ENCODE results near the gene COL4A2. TPM values are rescaled to one million over a fixed set of nuclear protein-coding genes. Genes with fewer than 3 reads are reported as not detected.

The COL4A2 gene
- total RNA-seq, 1 donor from 2014 or later, result 511 TPM

- Histone ChIP-seq H3K4me1 (ENCODE audit: control insufficient read depth in 3 of 3, insufficient read depth in 3 of 3, low read length in 3 of 3) (peaks cover 16 to 43% (median 29%) of the 10 kb centered on the region in 3 donors), H3K27me3 (ENCODE audit: control insufficient read depth in 3 of 3, insufficient read depth in 3 of 3, low read length in 3 of 3) (no peaks in the 10 kb centered on the region), H3K9ac (ENCODE audit: low read depth in 1 of 3, low read length in 3 of 3) (no peak overlapping the region), H3K36me3 (ENCODE audit: control insufficient read depth in 3 of 3, insufficient read depth in 3 of 3, low read length in 3 of 3) (no peaks in the 10 kb centered on the region), H3K4me3 (ENCODE audit: low read length in 3 of 3) (peak overlapping the region in 1 of 3 donors; percentile 15), H3K27ac (ENCODE audit: low read depth, low read length) (peak overlapping the region; percentile 30), H3K9me3 (ENCODE audit: control insufficient read depth in 3 of 3, low read length in 3 of 3) (no peaks in the 10 kb centered on the region)
Observed at GRCh38 chr13:110405597-110406450, 98.7 kb downstream of the COL4A2 start.

- Histone ChIP-seq H3K4me3 (ENCODE audit: low read length in 3 of 3) (no peak overlapping the region), H3K9ac (ENCODE audit: low read depth in 1 of 3, low read length in 3 of 3) (no peak overlapping the region), H3K27me3 (ENCODE audit: control insufficient read depth in 3 of 3, insufficient read depth in 3 of 3, low read length in 3 of 3) (no peaks in the 10 kb centered on the region), H3K9me3 (ENCODE audit: control insufficient read depth in 3 of 3, low read length in 3 of 3) (no peaks in the 10 kb centered on the region), H3K36me3 (ENCODE audit: control insufficient read depth in 3 of 3, insufficient read depth in 3 of 3, low read length in 3 of 3) (no peaks in the 10 kb centered on the region), H3K27ac (ENCODE audit: low read depth, low read length) (peak overlapping the region; percentile 62), H3K4me1 (ENCODE audit: control insufficient read depth in 3 of 3, insufficient read depth in 3 of 3, low read length in 3 of 3) (peaks cover 27 to 50% (median 39%) of the 10 kb centered on the region in 3 donors)
Observed at GRCh38 chr13:110407021-110407420, 99.9 kb downstream of the COL4A2 start.

- H3K9me3 ChIP-seq (ENCODE audit: control insufficient read depth in 3 of 3, low read length in 3 of 3), result no peaks in the 10 kb centered on the region
- H3K4me3 ChIP-seq (ENCODE audit: low read length in 3 of 3), result no peak overlapping the region
- peaks cover 30 to 54% (median 44%) of the 10 kb centered on the region in 3 donors for H3K4me1 ChIP-seq (ENCODE audit: control insufficient read depth in 3 of 3, insufficient read depth in 3 of 3, low read length in 3 of 3)
- H3K36me3 ChIP-seq (ENCODE audit: control insufficient read depth in 3 of 3, insufficient read depth in 3 of 3, low read length in 3 of 3), result no peaks in the 10 kb centered on the region
- no peak overlapping the region for H3K9ac ChIP-seq (ENCODE audit: low read depth in 1 of 3, low read length in 3 of 3)
- H3K27me3 ChIP-seq (ENCODE audit: control insufficient read depth in 3 of 3, insufficient read depth in 3 of 3, low read length in 3 of 3), result no peaks in the 10 kb centered on the region
- peak overlapping the region; percentile 62 for H3K27ac ChIP-seq (ENCODE audit: low read depth, low read length)
Observed at GRCh38 chr13:110407531-110407930, 100.4 kb downstream of the COL4A2 start.

- peak overlapping the region; percentile 62 for H3K27ac ChIP-seq (ENCODE audit: low read depth, low read length)
- no peaks in the 10 kb centered on the region for H3K36me3 ChIP-seq (ENCODE audit: control insufficient read depth in 3 of 3, insufficient read depth in 3 of 3, low read length in 3 of 3)
- H3K4me1 ChIP-seq (ENCODE audit: control insufficient read depth in 3 of 3, insufficient read depth in 3 of 3, low read length in 3 of 3), result peaks cover 37 to 62% (median 50%) of the 10 kb centered on the region in 3 donors
- no peak overlapping the region for H3K4me3 ChIP-seq (ENCODE audit: low read length in 3 of 3)
- no peaks in the 10 kb centered on the region for H3K27me3 ChIP-seq (ENCODE audit: control insufficient read depth in 3 of 3, insufficient read depth in 3 of 3, low read length in 3 of 3)
- no peaks in the 10 kb centered on the region for H3K9me3 ChIP-seq (ENCODE audit: control insufficient read depth in 3 of 3, low read length in 3 of 3)
- no peak overlapping the region for H3K9ac ChIP-seq (ENCODE audit: low read depth in 1 of 3, low read length in 3 of 3)
Observed at GRCh38 chr13:110408286-110408685, 101.2 kb downstream of the COL4A2 start.

GRCh38 chr13:110409581-110409992, 102.5 kb downstream of the COL4A2 start:
- H3K4me3 ChIP-seq (ENCODE audit: low read length in 3 of 3), result no peak overlapping the region
- H3K27ac ChIP-seq (ENCODE audit: low read depth, low read length), result peak overlapping the region; percentile 78

GRCh38 chr13:110410000-110410399, 102.9 kb downstream of the COL4A2 start:
- no peaks in the 10 kb centered on the region for H3K9me3 ChIP-seq (ENCODE audit: control insufficient read depth in 3 of 3, low read length in 3 of 3)
- H3K9ac ChIP-seq (ENCODE audit: low read depth in 1 of 3, low read length in 3 of 3), result no peak overlapping the region
- H3K27me3 ChIP-seq (ENCODE audit: control insufficient read depth in 3 of 3, insufficient read depth in 3 of 3, low read length in 3 of 3), result no peaks in the 10 kb centered on the region
- no peak overlapping the region for H3K4me3 ChIP-seq (ENCODE audit: low read length in 3 of 3)
- H3K36me3 ChIP-seq (ENCODE audit: control insufficient read depth in 3 of 3, insufficient read depth in 3 of 3, low read length in 3 of 3), result no peaks in the 10 kb centered on the region
- peaks cover 37 to 64% (median 55%) of the 10 kb centered on the region in 3 donors for H3K4me1 ChIP-seq (ENCODE audit: control insufficient read depth in 3 of 3, insufficient read depth in 3 of 3, low read length in 3 of 3)
- peak overlapping the region; percentile 78 for H3K27ac ChIP-seq (ENCODE audit: low read depth, low read length)

More at GRCh38 chr13:110409581-110409992, 102.5 kb downstream of the COL4A2 start:
- Histone ChIP-seq H3K9me3 (ENCODE audit: control insufficient read depth in 3 of 3, low read length in 3 of 3) (no peaks in the 10 kb centered on the region), H3K4me1 (ENCODE audit: control insufficient read depth in 3 of 3, insufficient read depth in 3 of 3, low read length in 3 of 3) (peaks cover 37 to 64% (median 55%) of the 10 kb centered on the region in 3 donors), H3K27me3 (ENCODE audit: control insufficient read depth in 3 of 3, insufficient read depth in 3 of 3, low read length in 3 of 3) (no peaks in the 10 kb centered on the region), H3K9ac (ENCODE audit: low read depth in 1 of 3, low read length in 3 of 3) (no peak overlapping the region), H3K36me3 (ENCODE audit: control insufficient read depth in 3 of 3, insufficient read depth in 3 of 3, low read length in 3 of 3) (no peaks in the 10 kb centered on the region)

GRCh38 chr13:110410936-110411687, 104.0 kb downstream of the COL4A2 start:
- H3K9ac ChIP-seq (ENCODE audit: low read depth in 1 of 3, low read length in 3 of 3), result no peak overlapping the region
- peaks cover 36 to 64% (median 61%) of the 10 kb centered on the region in 3 donors for H3K4me1 ChIP-seq (ENCODE audit: control insufficient read depth in 3 of 3, insufficient read depth in 3 of 3, low read length in 3 of 3)

GRCh38 chr13:110411688-110412059, 104.6 kb downstream of the COL4A2 start:
- Histone ChIP-seq H3K9ac (ENCODE audit: low read depth in 1 of 3, low read length in 3 of 3) (no peak overlapping the region), H3K27ac (ENCODE audit: low read depth, low read length) (peak overlapping the region; percentile 78), H3K9me3 (ENCODE audit: control insufficient read depth in 3 of 3, low read length in 3 of 3) (no peaks in the 10 kb centered on the region), H3K4me1 (ENCODE audit: control insufficient read depth in 3 of 3, insufficient read depth in 3 of 3, low read length in 3 of 3) (peaks cover 40 to 66% (median 64%) of the 10 kb centered on the region in 3 donors), H3K4me3 (ENCODE audit: low read length in 3 of 3) (peak overlapping the region in 1 of 3 donors; percentile 37), H3K36me3 (ENCODE audit: control insufficient read depth in 3 of 3, insufficient read depth in 3 of 3, low read length in 3 of 3) (no peaks in the 10 kb centered on the region), H3K27me3 (ENCODE audit: control insufficient read depth in 3 of 3, insufficient read depth in 3 of 3, low read length in 3 of 3) (no peaks in the 10 kb centered on the region)

More at GRCh38 chr13:110410936-110411687, 104.0 kb downstream of the COL4A2 start:
- no peaks in the 10 kb centered on the region for H3K27me3 ChIP-seq (ENCODE audit: control insufficient read depth in 3 of 3, insufficient read depth in 3 of 3, low read length in 3 of 3)
- no peak overlapping the region for H3K4me3 ChIP-seq (ENCODE audit: low read length in 3 of 3)
- no peaks in the 10 kb centered on the region for H3K9me3 ChIP-seq (ENCODE audit: control insufficient read depth in 3 of 3, low read length in 3 of 3)
- H3K27ac ChIP-seq (ENCODE audit: low read depth, low read length), result peak overlapping the region; percentile 78
- H3K36me3 ChIP-seq (ENCODE audit: control insufficient read depth in 3 of 3, insufficient read depth in 3 of 3, low read length in 3 of 3), result no peaks in the 10 kb centered on the region

GRCh38 chr13:110412132-110412914, 105.2 kb downstream of the COL4A2 start:
- H3K27ac ChIP-seq (ENCODE audit: low read depth, low read length), result peak overlapping the region; percentile 78
- H3K9ac ChIP-seq (ENCODE audit: low read depth in 1 of 3, low read length in 3 of 3), result peak overlapping the region in 2 of 3 donors; percentile 20 to 58
- H3K9me3 ChIP-seq (ENCODE audit: control insufficient read depth in 3 of 3, low read length in 3 of 3), result no peaks in the 10 kb centered on the region
- H3K4me1 ChIP-seq (ENCODE audit: control insufficient read depth in 3 of 3, insufficient read depth in 3 of 3, low read length in 3 of 3), result peaks cover 44 to 63% (median 62%) of the 10 kb centered on the region in 3 donors
- H3K27me3 ChIP-seq (ENCODE audit: control insufficient read depth in 3 of 3, insufficient read depth in 3 of 3, low read length in 3 of 3), result no peaks in the 10 kb centered on the region
- H3K36me3 ChIP-seq (ENCODE audit: control insufficient read depth in 3 of 3, insufficient read depth in 3 of 3, low read length in 3 of 3), result no peaks in the 10 kb centered on the region
- peak overlapping the region; percentile 1 to 37 (median 31) for H3K4me3 ChIP-seq (ENCODE audit: low read length in 3 of 3)

Data from skeletal muscle tissue (tissue), 4 donors.